ENCODE data around the gene YPEL2. TPM values are rescaled to one million over a fixed set of nuclear protein-coding genes. Genes with fewer than 3 reads are reported as not detected.

YPEL2 gene
- total RNA-seq, 2 experiments from 2014 or later = 0.88 to 3.1 TPM

- BruUV-seq (replicated peaks) = no TSS peak
- CTCF ChIA-PET (ENCODE audit: unreplicated experiment) = no interaction called here
- intact Hi-C loops (cut with micrococcal nuclease; ENCODE audit: unreplicated experiment) = no loop called here
- Histone ChIP-seq H3K9me3 (ENCODE audit: low read length) (no peaks in the 10 kb centered on the region), H3K4me1 (ENCODE audit: insufficient read depth, low read length, poor library complexity, severe bottlenecking) (peaks cover 54% of the 10 kb centered on the region), H3K4me3 (ENCODE audit: low read depth, low read length, poor library complexity, severe bottlenecking) (no peak overlapping the region), H3K4me2 (ENCODE audit: low read length) (no peak overlapping the region), H3K36me3 (ENCODE audit: insufficient read depth, low read length) (no peaks in the 10 kb centered on the region), H3K27ac (ENCODE audit: low read depth, low read length, poor library complexity, severe bottlenecking) (no peak overlapping the region), H4K20me1 (ENCODE audit: insufficient read depth, low read length) (no peaks in the 10 kb centered on the region), H3K79me2 (ENCODE audit: insufficient read depth, low read depth, low read length) (no peaks in the 10 kb centered on the region), H2AFZ (ENCODE audit: low read length) (no peak overlapping the region), H3K9me2 (ENCODE audit: insufficient read depth, low read length) (no peaks in the 10 kb centered on the region)
- TF ChIP-seq CTCF (conservative IDR thresholded peaks at IDR 0.05; ENCODE audit: low read length) (no peak), EZH2phosphoT487 (IDR thresholded peaks at IDR 0.05; ENCODE audit: borderline replicate concordance, low read depth, low read length) (no peak)
- DNase-seq (ENCODE audit: low spot score) = no peak
- POLR2A ChIA-PET = interaction anchor here (0.5 to 0.8 kb wide), 2 partner anchors 8 to 22 kb away, joined by 3 read pairs; no protein-coding TSS in a partner anchor
These were observed 39.3 kb downstream of the YPEL2 start for GRCh38 chr17:59370593-59371299.

- Histone ChIP-seq H3K27ac (ENCODE audit: low read depth, low read length, poor library complexity, severe bottlenecking) (peak overlapping the region; percentile 55), H3K79me2 (ENCODE audit: insufficient read depth, low read depth, low read length) (no peaks in the 10 kb centered on the region), H3K36me3 (ENCODE audit: insufficient read depth, low read length) (no peaks in the 10 kb centered on the region), H2AFZ (ENCODE audit: low read length) (peak overlapping the region; percentile 88; the same call in 1 of the 2 replicates), H3K4me3 (ENCODE audit: low read depth, low read length, poor library complexity, severe bottlenecking) (peak overlapping the region; percentile 22), H3K4me1 (ENCODE audit: insufficient read depth, low read length, poor library complexity, severe bottlenecking) (peaks cover 51% of the 10 kb centered on the region), H4K20me1 (ENCODE audit: insufficient read depth, low read length) (no peaks in the 10 kb centered on the region), H3K9me2 (ENCODE audit: insufficient read depth, low read length) (no peaks in the 10 kb centered on the region), H3K4me2 (ENCODE audit: low read length) (peak overlapping the region; percentile 71), H3K9me3 (ENCODE audit: low read length) (no peaks in the 10 kb centered on the region)
- POLR2A ChIA-PET = no interaction called here
- CTCF ChIA-PET (ENCODE audit: unreplicated experiment) = no interaction called here
- BruUV-seq (replicated peaks) = no TSS peak
- DNase-seq (ENCODE audit: low spot score) = no peak
- TF ChIP-seq CTCF (conservative IDR thresholded peaks at IDR 0.05; ENCODE audit: low read length) = no peak
- no peak for TF ChIP-seq EZH2phosphoT487 (IDR thresholded peaks at IDR 0.05; ENCODE audit: borderline replicate concordance, low read depth, low read length)
- intact Hi-C loops (cut with micrococcal nuclease; ENCODE audit: unreplicated experiment) = no loop called here
These were observed 40.1 kb downstream of the YPEL2 start for GRCh38 chr17:59371416-59372100.

All from OCI-LY7 (cell line).